SK-N-SH (cell line): ENCODE measurements around the gene PIANP.

ENCODE experiments used
- CTCF ChIP-seq: fragments of 200-600 bp; sonication (generic); IDR thresholded peaks from 2 replicates; pipeline ENCODE4 v1.6.1; 2017; ENCODE audit warnings: antibody characterized with exemption, mild to moderate bottlenecking, moderate library complexity
- EZH2phosphoT487 ChIP-seq: fragments of 200-600 bp; sonication (generic); IDR thresholded peaks from 2 replicates; pipeline ENCODE4 v1.6.1; 2017; ENCODE audit warnings: low read depth, mixed run types, mild to moderate bottlenecking, antibody characterized with exemption, moderate library complexity, borderline replicate concordance
- POLR2AphosphoS5 ChIP-seq: IDR thresholded peaks from 2 replicates; pipeline ENCODE4 v1.6.1; 2012; ENCODE audit warnings: low read depth, low read length

GRCh38 chr12:6747216-6747615 lies 46.6 kb upstream of the PIANP start:
- TF ChIP-seq EZH2phosphoT487 (no peak), CTCF (no peak), POLR2AphosphoS5 (no peak)
